Uterus (tissue), 4 donors: ENCODE results near the gene C19orf73. TPM values are rescaled to one million over a fixed set of nuclear protein-coding genes. Genes with fewer than 3 reads are reported as not detected.
A peak's percentile ranks its signal among the peaks of the same experiment; 100 is the strongest.

Source experiments
- DNase-seq, 2 donors: peaks; one replicate each; pipeline ENCODE4 v3.0.0-alpha.2; 2019 to 2020
- H3K27ac ChIP-seq, 2 donors: fragments of 200-600 bp; sonication (generic); 1 replicate in 1 of 2; 2 replicates in 1 of 2; pipeline ENCODE4 v1.5.1; 2016 to 2018
- H3K27me3 ChIP-seq, 2 donors: fragments of 200-600 bp; sonication (generic); one replicate each; pipeline ENCODE4 v1.5.1; 2018 to 2019; ENCODE audit warnings: control low read depth in 1 of 2
- H3K36me3 ChIP-seq, 2 donors: fragments of 200-600 bp; sonication (generic); one replicate each; pipeline ENCODE4 v1.5.1; 2019; ENCODE audit warnings: control low read depth in 1 of 2
- H3K4me1 ChIP-seq, 2 donors: fragments of 200-600 bp; sonication (generic); one replicate each; pipeline ENCODE4 v1.5.1; 2018 to 2019; ENCODE audit warnings: control low read depth in 1 of 2
- H3K4me3 ChIP-seq, 2 donors: fragments of 200-600 bp; sonication (generic); 1 replicate in 1 of 2; 2 replicates in 1 of 2; pipeline ENCODE4 v1.5.1; 2018 to 2019; ENCODE audit warnings: mild to moderate bottlenecking in 1 of 2
- H3K9me3 ChIP-seq, 2 donors: fragments of 200-600 bp; sonication (generic); one replicate each; pipeline ENCODE4 v1.5.1; 2019; ENCODE audit warnings: control low read depth in 1 of 2
- CTCF ChIP-seq, 4 experiments: fragments of 200-600 bp in 2 of 4; fragments of 450-650 bp in 2 of 4; sonication (generic) in 2 of 4; IDR thresholded peaks; one replicate each; pipeline ENCODE4 v1.5.1; 2016 to 2019; ENCODE audit warnings: antibody characterized with exemption in 4 of 4, mild to moderate bottlenecking in 2 of 4, moderate library complexity in 1 of 4
- POLR2A ChIP-seq, 2 donors: fragments of 450-650 bp; IDR thresholded peaks; one replicate each; pipeline ENCODE4 v1.6.1; 2016; ENCODE audit warnings: antibody characterized with exemption in 2 of 2, mild to moderate bottlenecking in 1 of 2, moderate library complexity in 1 of 2
- intact Hi-C: fragments of 100-400 bp; cut with DNase I; formaldehyde crosslinking; loops from one replicate; pipeline ENCODE4 v1.15.1; 2023; ENCODE audit warnings: low total_unique reads
- total RNA-seq, 4 donors: library from RNA; depleted of rRNA in 3 of 4; stranded (reverse); fragments of >200 nt in 3 of 4; gene quantifications; one replicate each; pipeline versions ENCODE4 v1.1.0 to v1.2.4, GENCODE V29; 2014 to 2023
- donor health status: DM: yes; HTN: yes; CAD: no.

C19orf73 gene
- total RNA-seq, 4 donors from 2014 or later, result not detected

- Histone ChIP-seq H3K27ac (no peak overlapping the region), H3K36me3 (no peaks in the 10 kb centered on the region), H3K4me3 (peak overlapping the region; percentile 24 to 26), H3K4me1 (no peaks in the 10 kb centered on the region), H3K27me3 (no peaks in the 10 kb centered on the region), H3K9me3 (no peaks in the 10 kb centered on the region)
- intact Hi-C loops, result loop anchor here (10.0 kb wide), 1 partner anchor 48 kb away; no protein-coding TSS in a partner anchor
- DNase-seq, result peak; percentile 73 to 84
- peak in 1 of 2 donors; percentile 32 for TF ChIP-seq POLR2A (IDR thresholded peaks at IDR 0.05)
- peak in 1 of 4 experiments; percentile 15 for TF ChIP-seq CTCF (IDR thresholded peaks at IDR 0.05)
Observed at GRCh38 chr19:49142866-49143335, 24.0 kb upstream of the C19orf73 start.

- intact Hi-C loops, result loop anchor here (10.0 kb wide), 1 partner anchor 47 kb away; no protein-coding TSS in a partner anchor
- TF ChIP-seq CTCF (IDR thresholded peaks at IDR 0.05) (no peak), POLR2A (IDR thresholded peaks at IDR 0.05) (no peak)
- Histone ChIP-seq H3K4me1 (no peaks in the 10 kb centered on the region), H3K36me3 (no peaks in the 10 kb centered on the region), H3K9me3 (no peaks in the 10 kb centered on the region), H3K27me3 (no peaks in the 10 kb centered on the region), H3K4me3 (no peak overlapping the region), H3K27ac (no peak overlapping the region)
- DNase-seq, result no peak
Observed at GRCh38 chr19:49141352-49141751, 22.4 kb upstream of the C19orf73 start.

DNA sequence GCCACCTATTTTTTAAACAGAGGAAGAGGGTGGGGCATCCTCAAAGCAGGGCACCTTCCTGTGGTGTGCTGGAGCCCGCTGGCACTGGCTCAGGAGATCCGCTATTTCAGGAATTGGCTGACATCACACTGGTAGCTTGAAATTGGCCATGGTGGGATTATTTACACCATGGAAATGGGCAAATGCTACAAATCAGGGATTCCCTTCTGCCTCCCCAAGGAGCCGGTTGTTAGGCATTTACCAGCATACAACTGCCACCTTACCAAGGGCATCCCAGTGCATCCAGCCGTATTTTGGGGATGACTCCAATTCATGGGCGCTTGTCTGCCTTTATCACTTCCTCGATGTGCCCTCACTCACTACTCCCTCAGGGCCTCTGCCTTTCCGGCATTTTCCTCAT, 22.0 kb upstream of the C19orf73 start:
- Histone ChIP-seq H3K27me3 (no peaks in the 10 kb centered on the region), H3K36me3 (no peaks in the 10 kb centered on the region), H3K9me3 (no peaks in the 10 kb centered on the region), H3K4me1 (no peaks in the 10 kb centered on the region), H3K27ac (no peak overlapping the region), H3K4me3 (no peak overlapping the region)
- TF ChIP-seq CTCF (IDR thresholded peaks at IDR 0.05), result no peak
- TF ChIP-seq POLR2A (IDR thresholded peaks at IDR 0.05), result no peak
- intact Hi-C loops, result loop anchor here (10.0 kb wide), 1 partner anchor 46 kb away; no protein-coding TSS in a partner anchor
- DNase-seq, result no peak

DNA sequence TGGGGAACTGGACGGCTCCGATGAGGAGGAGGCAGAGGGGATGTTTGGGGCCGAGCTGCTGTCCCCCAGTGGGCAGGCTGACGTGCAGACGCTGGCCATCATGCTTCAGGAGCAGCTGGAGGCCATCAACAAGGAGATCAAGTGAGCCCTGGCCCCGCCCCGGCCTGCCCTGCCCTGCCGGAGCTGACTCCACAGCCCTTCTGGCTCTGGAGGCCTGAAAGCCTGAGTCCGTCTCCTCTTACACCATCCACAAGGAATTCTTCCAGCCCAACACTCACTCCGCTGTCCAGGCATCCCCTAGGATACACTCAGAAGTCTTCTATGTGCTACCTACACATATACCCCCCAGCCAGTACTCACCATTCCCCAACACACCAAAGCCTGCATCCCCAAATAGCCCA, 17.8 kb upstream of the C19orf73 start:
- DNase-seq, result no peak
- intact Hi-C loops, result no loop called here
- peaks cover 0 to 6% of the 10 kb centered on the region in 2 donors for H3K4me1 ChIP-seq
- no peaks in the 10 kb centered on the region for H3K9me3 ChIP-seq
- H3K27ac ChIP-seq, result no peak overlapping the region
- no peaks in the 10 kb centered on the region for H3K27me3 ChIP-seq
- no peak overlapping the region for H3K4me3 ChIP-seq
- TF ChIP-seq CTCF (IDR thresholded peaks at IDR 0.05) (no peak), POLR2A (IDR thresholded peaks at IDR 0.05) (no peak)
- no peaks in the 10 kb centered on the region for H3K36me3 ChIP-seq

- H3K36me3 ChIP-seq, result no peaks in the 10 kb centered on the region
- peaks cover 0 to 6% of the 10 kb centered on the region in 2 donors for H3K4me1 ChIP-seq
- H3K4me3 ChIP-seq, result no peak overlapping the region
- H3K9me3 ChIP-seq, result no peaks in the 10 kb centered on the region
- H3K27me3 ChIP-seq, result no peaks in the 10 kb centered on the region
- TF ChIP-seq POLR2A (IDR thresholded peaks at IDR 0.05), result no peak
- TF ChIP-seq CTCF (IDR thresholded peaks at IDR 0.05), result no peak
- DNase-seq, result no peak
- intact Hi-C loops, result no loop called here
- no peak overlapping the region for H3K27ac ChIP-seq
Observed at GRCh38 chr19:49135686-49136085, 16.7 kb upstream of the C19orf73 start.
